SK-N-SH treated with all-trans-retinoic acid at 6 μM for 48 hours (cell line): Measurements from ENCODE around the gene STX18.

Experiments
- ATAC-seq: fragments of 200-7000 bp; cut with Tn5 transposase; 3 replicates; pipeline ENCODE4 v1.9.1; 2020; ENCODE audit warnings: mild to moderate bottlenecking, moderate library complexity
- ARNTL ChIP-seq: fragments of 450-650 bp; formaldehyde crosslinking; IDR thresholded peaks from 2 replicates; pipeline ENCODE4 v1.5.0; 2020; ENCODE audit warnings: low read depth, mild to moderate bottlenecking, moderate library complexity, borderline replicate concordance
- BACH2 ChIP-seq: fragments of 250-450 bp; sonication (Bioruptor Pico); IDR thresholded peaks from 2 replicates; pipeline ENCODE4 v1.9.0; 2021; ENCODE audit warnings: mild to moderate bottlenecking, borderline replicate concordance
- CSDC2 ChIP-seq: fragments of 250-450 bp; sonication (Bioruptor Pico); IDR thresholded peaks from 2 replicates; pipeline ENCODE4 v1.5.0; 2020; ENCODE audit warnings: mild to moderate bottlenecking, moderate library complexity
- ESRRG ChIP-seq: fragments of 250-450 bp; sonication (Bioruptor Pico); IDR thresholded peaks from 2 replicates; pipeline ENCODE4 v1.6.1; 2021; ENCODE audit warnings: mild to moderate bottlenecking
- GLIS3 ChIP-seq: fragments of 250-450 bp; sonication (Bioruptor Pico); IDR thresholded peaks from 2 replicates; pipeline ENCODE4 v1.5.0; 2020; ENCODE audit warnings: mild to moderate bottlenecking, moderate library complexity
- ISL1 ChIP-seq: fragments of 250-450 bp; sonication (Bioruptor Pico); IDR thresholded peaks from 2 replicates; pipeline ENCODE4 v2.1.2; 2022; ENCODE audit warnings: mild to moderate bottlenecking, moderate library complexity
- OSR1 ChIP-seq: fragments of 250-450 bp; sonication (Bioruptor Pico); IDR thresholded peaks from 2 replicates; pipeline ENCODE4 v1.8.0; 2022; ENCODE audit warnings: moderate library complexity, mild to moderate bottlenecking, inconsistent platforms
- PATZ1 ChIP-seq: fragments of 250-450 bp; sonication (Bioruptor Pico); IDR thresholded peaks from 2 replicates; pipeline ENCODE4 v1.8.0; 2020; ENCODE audit warnings: mild to moderate bottlenecking, moderate library complexity, borderline replicate concordance
- POU6F1 ChIP-seq: fragments of 250-450 bp; sonication (Bioruptor Pico); IDR thresholded peaks from 2 replicates; pipeline ENCODE4 v1.8.0; 2021; ENCODE audit warnings: low read depth, mild to moderate bottlenecking, moderate library complexity, borderline replicate concordance
- RARB ChIP-seq: fragments of 250-450 bp; sonication (Bioruptor Pico); IDR thresholded peaks from 2 replicates; pipeline ENCODE4 v1.8.0; 2021; ENCODE audit warnings: mild to moderate bottlenecking, moderate library complexity
- SNAI2 ChIP-seq: fragments of 250-450 bp; sonication (Bioruptor Pico); IDR thresholded peaks from 2 replicates; pipeline ENCODE4 v1.5.0; 2020; ENCODE audit warnings: mild to moderate bottlenecking, moderate library complexity
- TCF4 ChIP-seq: fragments of 250-450 bp; sonication (Bioruptor Pico); IDR thresholded peaks from 2 replicates; pipeline ENCODE4 v1.8.0; 2021; ENCODE audit warnings: mild to moderate bottlenecking, moderate library complexity, borderline replicate concordance
- ZC3H10 ChIP-seq: fragments of 250-450 bp; sonication (Bioruptor Pico); IDR thresholded peaks from 2 replicates; pipeline ENCODE4 v1.5.1; 2021; ENCODE audit warnings: mild to moderate bottlenecking, moderate library complexity
- ZFP30 ChIP-seq: fragments of 450-650 bp; formaldehyde crosslinking; IDR thresholded peaks from 2 replicates; pipeline ENCODE4 v1.5.0; 2022; ENCODE audit warnings: mild to moderate bottlenecking, moderate library complexity
- ZNF565 ChIP-seq: fragments of 450-650 bp; formaldehyde crosslinking; conservative IDR thresholded peaks from 2 replicates; pipeline ENCODE4 v1.5.0; 2020; ENCODE audit warnings: low read depth, mild to moderate bottlenecking, moderate library complexity
- ZNF70 ChIP-seq: fragments of 450-650 bp; formaldehyde crosslinking; IDR thresholded peaks from 2 replicates; pipeline ENCODE4 v1.5.0; 2020; ENCODE audit warnings: mild to moderate bottlenecking, moderate library complexity
- ZNF8 ChIP-seq: fragments of 450-650 bp; formaldehyde crosslinking; IDR thresholded peaks from 2 replicates; pipeline ENCODE4 v1.5.0; 2020; ENCODE audit warnings: mild to moderate bottlenecking, moderate library complexity
- TF ChIP-seq, protein P1 (sequence below): fragments of 250-450 bp; sonication (Bioruptor Pico); IDR thresholded peaks from 2 replicates; pipeline ENCODE4 v1.5.1; 2021; ENCODE audit warnings: mild to moderate bottlenecking, moderate library complexity
- TF ChIP-seq, protein P2 (sequence below): fragments of 250-450 bp; sonication (Bioruptor Pico); IDR thresholded peaks from 2 replicates; pipeline ENCODE4 v1.5.1; 2020; ENCODE audit warnings: low read depth, mild to moderate bottlenecking, moderate library complexity
- TF ChIP-seq, protein P3 (sequence below): fragments of 250-450 bp; sonication (Bioruptor Pico); IDR thresholded peaks from 2 replicates; pipeline ENCODE4 v1.5.0; 2020; ENCODE audit warnings: mild to moderate bottlenecking, moderate library complexity

Gene STX18

DNA sequence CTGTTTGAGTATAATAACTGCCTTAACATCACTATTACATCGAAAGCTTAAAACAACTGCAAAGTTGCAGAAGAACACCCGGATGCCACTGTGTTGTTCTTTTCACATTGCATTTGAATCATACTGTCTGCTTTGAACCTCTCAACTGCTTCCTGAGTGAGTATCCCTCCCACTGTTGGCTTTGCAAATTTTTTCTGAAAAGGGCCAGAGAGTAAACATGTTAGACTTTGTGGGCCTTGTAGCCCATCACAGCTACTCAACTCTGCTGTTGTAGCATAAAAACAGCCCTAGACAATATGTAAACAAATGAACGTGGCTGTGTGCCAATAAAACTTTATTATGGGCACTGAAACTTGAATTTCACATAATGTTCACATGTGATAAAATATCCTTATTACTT lies 78.9 kb downstream of the STX18 start (continued):
- TF ChIP-seq POU6F1 (CRISPR knock-in tag) (no peak), ZC3H10 (CRISPR knock-in tag) (no peak), GLIS3 (CRISPR knock-in tag) (no peak), CSDC2 (CRISPR knock-in tag) (no peak), ARNTL (CRISPR knock-in tag) (no peak), ZFP30 (no peak)
- TF ChIP-seq, protein P1, sequence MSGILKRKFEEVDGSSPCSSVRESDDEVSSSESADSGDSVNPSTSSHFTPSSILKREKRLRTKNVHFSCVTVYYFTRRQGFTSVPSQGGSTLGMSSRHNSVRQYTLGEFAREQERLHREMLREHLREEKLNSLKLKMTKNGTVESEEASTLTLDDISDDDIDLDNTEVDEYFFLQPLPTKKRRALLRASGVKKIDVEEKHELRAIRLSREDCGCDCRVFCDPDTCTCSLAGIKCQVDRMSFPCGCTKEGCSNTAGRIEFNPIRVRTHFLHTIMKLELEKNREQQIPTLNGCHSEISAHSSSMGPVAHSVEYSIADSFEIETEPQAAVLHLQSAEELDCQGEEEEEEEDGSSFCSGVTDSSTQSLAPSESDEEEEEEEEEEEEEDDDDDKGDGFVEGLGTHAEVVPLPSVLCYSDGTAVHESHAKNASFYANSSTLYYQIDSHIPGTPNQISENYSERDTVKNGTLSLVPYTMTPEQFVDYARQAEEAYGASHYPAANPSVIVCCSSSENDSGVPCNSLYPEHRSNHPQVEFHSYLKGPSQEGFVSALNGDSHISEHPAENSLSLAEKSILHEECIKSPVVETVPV (CRISPR knock-in tag), result no peak
- TF ChIP-seq, protein P2, sequence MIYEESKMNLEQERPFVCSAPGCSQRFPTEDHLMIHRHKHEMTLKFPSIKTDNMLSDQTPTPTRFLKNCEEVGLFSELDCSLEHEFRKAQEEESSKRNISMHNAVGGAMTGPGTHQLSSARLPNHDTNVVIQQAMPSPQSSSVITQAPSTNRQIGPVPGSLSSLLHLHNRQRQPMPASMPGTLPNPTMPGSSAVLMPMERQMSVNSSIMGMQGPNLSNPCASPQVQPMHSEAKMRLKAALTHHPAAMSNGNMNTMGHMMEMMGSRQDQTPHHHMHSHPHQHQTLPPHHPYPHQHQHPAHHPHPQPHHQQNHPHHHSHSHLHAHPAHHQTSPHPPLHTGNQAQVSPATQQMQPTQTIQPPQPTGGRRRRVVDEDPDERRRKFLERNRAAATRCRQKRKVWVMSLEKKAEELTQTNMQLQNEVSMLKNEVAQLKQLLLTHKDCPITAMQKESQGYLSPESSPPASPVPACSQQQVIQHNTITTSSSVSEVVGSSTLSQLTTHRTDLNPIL (CRISPR knock-in tag), result no peak
- TF ChIP-seq, all 23 proteins: peak for 0

DNA sequence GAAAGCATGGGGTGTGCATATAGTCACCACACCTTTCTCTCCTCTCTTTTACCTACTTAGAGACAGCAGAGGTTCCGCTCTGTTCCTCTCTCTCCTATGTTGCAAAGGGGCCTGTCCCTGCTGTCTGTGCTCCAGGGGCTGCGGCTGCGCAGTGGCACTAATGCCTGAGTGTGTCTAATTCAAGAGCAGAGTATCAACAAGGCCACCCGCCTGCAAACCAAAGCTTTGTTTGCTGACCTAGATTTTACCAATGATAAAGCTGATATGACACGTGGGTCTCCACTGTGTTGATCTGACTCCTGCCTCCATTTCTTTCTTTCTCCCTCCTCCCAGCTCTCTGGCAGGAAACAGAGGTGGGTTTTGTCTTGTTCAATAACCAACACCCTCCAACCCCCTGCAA lies 80.0 kb downstream of the STX18 start:
- TF ChIP-seq ESRRG (CRISPR knock-in tag) (no peak), ZNF8 (CRISPR knock-in tag) (no peak)
- no peak; the same call in 2 of the 3 replicates for ATAC-seq

GRCh38 chr4:4461178-4461577 lies 80.7 kb downstream of the STX18 start:
- ATAC-seq, result no peak; the same call in 2 of the 3 replicates
- TF ChIP-seq OSR1, result no peak
- no peak for TF ChIP-seq POU6F1 (CRISPR knock-in tag)
- TF ChIP-seq, protein P2 (CRISPR knock-in tag), result no peak
- no peak for TF ChIP-seq ARNTL (CRISPR knock-in tag)
- no peak for TF ChIP-seq CSDC2 (CRISPR knock-in tag)
- no peak for TF ChIP-seq ZNF70
- no peak for TF ChIP-seq TCF4 (CRISPR knock-in tag)
- TF ChIP-seq ZNF565 (CRISPR knock-in tag), result no peak
- no peak for TF ChIP-seq ZNF8 (CRISPR knock-in tag)
- TF ChIP-seq SNAI2 (CRISPR knock-in tag), result no peak
- TF ChIP-seq ZC3H10 (CRISPR knock-in tag), result no peak
- TF ChIP-seq, protein P1 (CRISPR knock-in tag), result no peak
- TF ChIP-seq ZFP30, result no peak
- no peak for TF ChIP-seq RARB (CRISPR knock-in tag)
- no peak for TF ChIP-seq ISL1 (CRISPR knock-in tag)
- no peak for TF ChIP-seq PATZ1 (CRISPR knock-in tag)
- TF ChIP-seq ESRRG (CRISPR knock-in tag), result no peak
- TF ChIP-seq, protein P3, sequence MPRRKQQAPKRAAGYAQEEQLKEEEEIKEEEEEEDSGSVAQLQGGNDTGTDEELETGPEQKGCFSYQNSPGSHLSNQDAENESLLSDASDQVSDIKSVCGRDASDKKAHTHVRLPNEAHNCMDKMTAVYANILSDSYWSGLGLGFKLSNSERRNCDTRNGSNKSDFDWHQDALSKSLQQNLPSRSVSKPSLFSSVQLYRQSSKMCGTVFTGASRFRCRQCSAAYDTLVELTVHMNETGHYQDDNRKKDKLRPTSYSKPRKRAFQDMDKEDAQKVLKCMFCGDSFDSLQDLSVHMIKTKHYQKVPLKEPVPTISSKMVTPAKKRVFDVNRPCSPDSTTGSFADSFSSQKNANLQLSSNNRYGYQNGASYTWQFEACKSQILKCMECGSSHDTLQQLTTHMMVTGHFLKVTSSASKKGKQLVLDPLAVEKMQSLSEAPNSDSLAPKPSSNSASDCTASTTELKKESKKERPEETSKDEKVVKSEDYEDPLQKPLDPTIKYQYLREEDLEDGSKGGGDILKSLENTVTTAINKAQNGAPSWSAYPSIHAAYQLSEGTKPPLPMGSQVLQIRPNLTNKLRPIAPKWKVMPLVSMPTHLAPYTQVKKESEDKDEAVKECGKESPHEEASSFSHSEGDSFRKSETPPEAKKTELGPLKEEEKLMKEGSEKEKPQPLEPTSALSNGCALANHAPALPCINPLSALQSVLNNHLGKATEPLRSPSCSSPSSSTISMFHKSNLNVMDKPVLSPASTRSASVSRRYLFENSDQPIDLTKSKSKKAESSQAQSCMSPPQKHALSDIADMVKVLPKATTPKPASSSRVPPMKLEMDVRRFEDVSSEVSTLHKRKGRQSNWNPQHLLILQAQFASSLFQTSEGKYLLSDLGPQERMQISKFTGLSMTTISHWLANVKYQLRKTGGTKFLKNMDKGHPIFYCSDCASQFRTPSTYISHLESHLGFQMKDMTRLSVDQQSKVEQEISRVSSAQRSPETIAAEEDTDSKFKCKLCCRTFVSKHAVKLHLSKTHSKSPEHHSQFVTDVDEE (CRISPR knock-in tag), result no peak
- no peak for TF ChIP-seq BACH2 (CRISPR knock-in tag)
- no peak for TF ChIP-seq GLIS3 (CRISPR knock-in tag)
